Adrenal gland (tissue), 12 donors: ENCODE data around the gene WDR1. TPM values are rescaled to one million over a fixed set of nuclear protein-coding genes. Genes with fewer than 3 reads are reported as not detected.

Experiments used
- DNase-seq, 7 donors: peaks; one replicate each; pipeline ENCODE4 v3.0.0-alpha.2; 2019 to 2020
- H3K27ac ChIP-seq, 5 donors: fragments of 200-600 bp; sonication (generic) in 4 of 5; 1 replicate in 3 of 5; 2 replicates in 2 of 5; pipeline versions ENCODE4 v1.5.1 to v1.8.0; 2016 to 2020; ENCODE audit warnings: mild to moderate bottlenecking in 1 of 5
- H3K27me3 ChIP-seq: fragments of 200-600 bp; 2 replicates; pipeline ENCODE4 v1.8.0; 2021
- H3K36me3 ChIP-seq, 2 donors: fragments of 200-600 bp; replicated peaks in 1 of 2; 1 replicate in 1 of 2; 2 replicates in 1 of 2; pipeline versions ENCODE4 v1.5.1 to v1.8.0; 2018 to 2022
- H3K4me1 ChIP-seq, 2 donors: fragments of 200-600 bp; replicated peaks in 1 of 2; 1 replicate in 1 of 2; 2 replicates in 1 of 2; pipeline versions ENCODE4 v1.5.1 to v1.8.0; 2018 to 2021
- H3K4me3 ChIP-seq, 4 donors: fragments of 200-600 bp; sonication (generic) in 3 of 4; one replicate each; pipeline ENCODE4 v1.5.1; 2016 to 2018
- H3K9me3 ChIP-seq, 3 donors: fragments of 200-600 bp; sonication (generic) in 1 of 3; replicated peaks in 1 of 3; 1 replicate in 2 of 3; 2 replicates in 1 of 3; pipeline versions ENCODE4 v1.5.1 to v1.8.0; 2016 to 2021
- POLR2A ChIP-seq, 2 donors: fragments of 450-650 bp; IDR thresholded peaks; one replicate each; pipeline ENCODE4 v1.6.1; 2017; ENCODE audit warnings: antibody characterized with exemption in 2 of 2, mild to moderate bottlenecking in 2 of 2, moderate library complexity in 1 of 2
- WGBS, 4 donors: extraction: QIAGEN DNeasy Blood & Tissue Kit in 2 of 4; methylation state at CpG; one replicate each; pipeline versions ENCODE4 v1.1.5 to v1.1.7; 2013 to 2017; 5-methylcytosine and 5-hydroxymethylcytosine counted together
- intact Hi-C, 2 donors: fragments of 100-400 bp; cut with DNase I; formaldehyde crosslinking; loops; one replicate each; pipeline versions ENCODE4 v1.14.1 to v1.15.0; 2022 to 2023
- polyA plus RNA-seq, 3 donors: library from polyadenylated mRNA; stranded (reverse); fragments of 200-250 nt in 2 of 3; fragments of 350-450 nt in 1 of 3; fragmentation: Illumina TruSeq in 1 of 3; extraction: RNeasy Lipid Tissue Mini Kit (QIAGEN cat#74804) in 1 of 3; gene quantifications; one replicate each; pipeline ENCODE4 v1.2.3, GENCODE V29; 2013 to 2014
- total RNA-seq, 9 donors: library from RNA; depleted of rRNA in 4 of 9; stranded (reverse); fragments of >200 nt in 4 of 9; fragments of 120-200 nt in 1 of 9; fragmentation: NEBNext Ultra II Directional in 1 of 9; extraction: Animal tissue kit (Norgen Biotek cat#: 25700) in 1 of 9; gene quantifications; one replicate each; pipeline versions ENCODE4 v1.1.0 to v1.2.4, GENCODE V29; 2013 to 2023
- TF ChIP-seq, protein P1 (sequence below), 6 experiments: fragments of 450-650 bp in 4 of 6; fragments of 200-600 bp in 2 of 6; sonication (generic) in 1 of 6; IDR thresholded peaks; 1 replicate in 5 of 6; 2 replicates in 1 of 6; pipeline versions ENCODE4 v1.5.1 to v1.8.0; 2016 to 2021; ENCODE audit warnings: antibody characterized with exemption in 6 of 6, mild to moderate bottlenecking in 2 of 6, moderate library complexity in 1 of 6
- donor health status: healthy with polysubstance abuse.
- donor health status: Bipolar disorder and iron deficiency.
- donor health status: DM: yes; HTN: yes; CAD: no.
- donor health status: DM: no; HTN: no; CAD: no.
- donor health status: DM: no; HTN: no; CAD: no.
- donor health status: DM: yes; HTN: yes; CAD: no.

The WDR1 gene
- total and polyA plus RNA-seq, 12 donors, result 66.5 to 228 (median 143) TPM

DNA sequence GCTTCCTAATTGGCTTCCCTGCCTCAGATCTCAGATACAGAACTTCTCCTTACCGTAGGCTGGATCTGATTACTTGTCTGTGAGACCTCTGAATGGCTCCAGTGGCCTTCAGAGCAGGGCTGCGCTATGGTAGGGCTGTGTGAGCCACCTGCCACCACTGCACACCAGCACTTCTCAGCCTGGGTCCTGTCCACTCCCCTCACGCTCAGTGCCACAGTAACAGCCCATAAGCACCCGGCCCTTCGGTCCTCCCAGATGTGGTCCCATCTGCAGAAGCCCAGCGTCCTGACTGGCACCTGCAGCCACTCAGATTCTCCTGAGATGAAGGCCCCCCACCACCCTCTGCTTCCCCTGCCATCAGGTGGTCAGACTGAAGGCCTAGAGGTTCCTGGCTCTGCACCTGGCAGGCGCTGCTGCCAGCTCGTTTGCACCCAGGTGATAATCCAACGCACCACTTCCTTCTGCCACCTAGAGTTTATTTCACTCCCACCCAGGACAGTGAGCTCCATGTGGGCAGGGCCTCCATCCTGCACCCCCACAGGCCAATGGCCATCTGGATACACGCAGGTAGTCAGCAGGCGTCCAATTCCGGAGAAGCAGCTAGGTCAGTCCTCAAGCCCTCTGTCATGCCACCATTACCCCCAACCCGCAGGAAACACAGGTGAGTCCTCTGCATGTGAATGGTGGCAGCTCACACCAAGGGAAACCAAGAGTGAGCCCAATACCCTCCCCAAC, 5.4 kb downstream of the WDR1 start:
- peaks cover 25 to 46% of the 10 kb centered on the region in 2 donors for H3K4me1 ChIP-seq

DNA sequence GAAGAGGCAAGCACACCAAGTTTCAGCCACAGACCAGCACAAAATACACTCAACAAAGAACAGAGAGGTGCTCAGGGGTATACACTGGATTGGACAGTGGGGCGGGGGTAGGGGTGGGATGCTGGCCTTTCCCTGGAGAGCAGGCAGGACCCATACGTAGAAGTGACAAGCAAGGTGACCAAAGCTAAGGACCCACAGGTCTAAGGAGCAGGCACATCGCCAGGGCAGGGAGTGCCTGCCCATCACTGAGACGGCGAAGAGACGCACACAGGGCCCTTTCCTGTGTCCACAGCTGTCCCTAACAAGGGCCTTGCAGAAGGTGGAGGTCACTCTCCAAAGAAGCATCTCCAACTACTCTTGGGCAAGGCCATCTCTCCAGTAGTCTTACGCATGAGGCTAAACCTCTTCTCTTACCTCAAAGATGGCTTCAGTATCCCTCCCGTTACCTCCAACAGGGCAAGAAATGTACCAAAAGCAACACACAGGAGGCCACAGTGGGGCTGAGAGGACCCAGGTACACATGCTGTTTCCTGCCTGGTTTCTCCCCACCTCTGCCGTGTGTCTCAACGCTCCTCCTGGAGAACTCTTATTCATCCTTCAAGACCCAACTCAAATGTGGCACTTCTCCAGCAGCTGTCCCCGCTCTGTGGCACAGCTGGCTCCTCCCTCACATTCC, 6.5 kb downstream of the WDR1 start:
- TF ChIP-seq, protein P1, sequence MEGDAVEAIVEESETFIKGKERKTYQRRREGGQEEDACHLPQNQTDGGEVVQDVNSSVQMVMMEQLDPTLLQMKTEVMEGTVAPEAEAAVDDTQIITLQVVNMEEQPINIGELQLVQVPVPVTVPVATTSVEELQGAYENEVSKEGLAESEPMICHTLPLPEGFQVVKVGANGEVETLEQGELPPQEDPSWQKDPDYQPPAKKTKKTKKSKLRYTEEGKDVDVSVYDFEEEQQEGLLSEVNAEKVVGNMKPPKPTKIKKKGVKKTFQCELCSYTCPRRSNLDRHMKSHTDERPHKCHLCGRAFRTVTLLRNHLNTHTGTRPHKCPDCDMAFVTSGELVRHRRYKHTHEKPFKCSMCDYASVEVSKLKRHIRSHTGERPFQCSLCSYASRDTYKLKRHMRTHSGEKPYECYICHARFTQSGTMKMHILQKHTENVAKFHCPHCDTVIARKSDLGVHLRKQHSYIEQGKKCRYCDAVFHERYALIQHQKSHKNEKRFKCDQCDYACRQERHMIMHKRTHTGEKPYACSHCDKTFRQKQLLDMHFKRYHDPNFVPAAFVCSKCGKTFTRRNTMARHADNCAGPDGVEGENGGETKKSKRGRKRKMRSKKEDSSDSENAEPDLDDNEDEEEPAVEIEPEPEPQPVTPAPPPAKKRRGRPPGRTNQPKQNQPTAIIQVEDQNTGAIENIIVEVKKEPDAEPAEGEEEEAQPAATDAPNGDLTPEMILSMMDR (IDR thresholded peaks at IDR 0.05), result no peak
- no peak for TF ChIP-seq POLR2A (IDR thresholded peaks at IDR 0.05)
- no peak for DNase-seq
- Histone ChIP-seq H3K36me3 (peaks cover 0 to 65% of the 10 kb centered on the region in 2 donors), H3K4me3 (no peak overlapping the region), H3K9me3 (no peaks in the 10 kb centered on the region), H3K27ac (no peak overlapping the region), H3K4me1 (peaks cover 30 to 43% of the 10 kb centered on the region in 2 donors), H3K27me3 (no peaks in the 10 kb centered on the region)
- 93 to 96% (median 95%) methylated on average over 8 to 11 of the region's 11 CpGs for WGBS, 4 donors
- intact Hi-C loops, result no loop called here

More for the DNA sequence above, 5.4 kb downstream of the WDR1 start:
- Histone ChIP-seq H3K9me3 (no peaks in the 10 kb centered on the region), H3K27me3 (no peaks in the 10 kb centered on the region), H3K36me3 (peaks cover 0 to 65% of the 10 kb centered on the region in 2 donors), H3K27ac (no peak overlapping the region), H3K4me3 (no peak overlapping the region)
- intact Hi-C loops, result no loop called here
- no peak for DNase-seq
- WGBS, 4 donors, result 89 to 95% (median 91%) methylated on average over 10 to 13 of the region's 13 CpGs
- TF ChIP-seq POLR2A (IDR thresholded peaks at IDR 0.05), result no peak
- TF ChIP-seq, protein P1 (IDR thresholded peaks at IDR 0.05), result no peak

DNA sequence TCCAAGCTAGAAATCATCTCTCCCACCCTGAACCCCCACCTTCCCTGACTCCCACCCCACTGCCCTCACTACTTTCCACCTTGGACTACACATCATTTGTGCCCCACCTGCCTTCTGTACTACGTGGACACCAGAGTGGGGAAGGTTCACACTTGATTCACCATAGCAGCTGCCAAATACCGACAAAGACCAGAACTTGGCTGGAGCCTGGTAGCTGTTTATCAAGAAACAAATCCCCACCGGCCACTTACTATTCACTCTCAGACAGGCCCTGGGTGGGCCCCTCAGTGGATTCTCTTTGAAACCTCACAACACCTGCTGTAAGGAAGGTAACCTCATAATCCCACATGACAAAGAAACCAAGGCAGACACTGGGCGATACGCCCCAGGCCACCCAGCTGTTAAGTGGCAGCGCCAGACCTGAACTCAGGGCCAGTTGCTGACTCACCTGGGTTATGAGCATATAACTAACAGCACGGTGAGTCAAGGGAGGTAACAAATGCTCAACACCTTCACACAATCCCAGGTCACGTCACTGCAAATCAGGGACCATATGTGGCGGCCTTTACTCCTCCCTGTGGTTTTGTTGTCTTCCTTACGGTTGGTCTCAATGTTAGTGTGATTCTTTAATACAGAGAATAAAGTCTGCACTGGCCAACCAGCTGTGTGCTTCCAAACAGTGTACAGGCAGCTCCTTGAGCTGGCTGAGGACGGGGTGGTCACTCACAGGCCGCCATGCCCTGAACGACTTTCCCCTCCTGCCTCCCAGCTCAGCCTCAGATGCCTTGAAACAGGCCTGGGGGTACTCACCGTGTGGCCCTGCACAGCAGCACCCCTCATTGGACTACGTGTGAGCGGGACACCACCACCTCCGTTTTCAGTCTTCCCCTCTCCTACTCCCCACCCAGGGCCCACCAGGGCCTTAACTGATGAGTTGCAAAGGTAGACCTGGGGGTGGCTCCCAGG, 7.5 kb downstream of the WDR1 start:
- Histone ChIP-seq H3K4me3 (no peak overlapping the region), H3K36me3 (peaks cover 0 to 56% of the 10 kb centered on the region in 2 donors), H3K9me3 (no peaks in the 10 kb centered on the region), H3K27me3 (no peaks in the 10 kb centered on the region), H3K27ac (peak overlapping the region in 2 of 5 donors; percentile 57 to 84), H3K4me1 (peaks cover 30 to 36% of the 10 kb centered on the region in 2 donors)
- DNase-seq, result no peak
- TF ChIP-seq, protein P1 (IDR thresholded peaks at IDR 0.05), result no peak
- no peak for TF ChIP-seq POLR2A (IDR thresholded peaks at IDR 0.05)
- WGBS, 4 donors, result 79 to 84% (median 80%) methylated on average over 7 to 17 of the region's 17 CpGs
- intact Hi-C loops, result no loop called here
